GDM1 (cell line): Measurements from ENCODE around the gene ETS2.

Experiments used
- DNase-seq: peaks from one replicate; lab custom pipeline; 2025; lab: John Stamatoyannopoulos, UW

Gene ETS2

GRCh38 chr21:38777531-38777930 lies 28.2 kb upstream of the ETS2 start:
- no peak for DNase-seq

- DNase-seq = no peak
These were observed 24.9 kb upstream of the ETS2 start for GRCh38 chr21:38780879-38781278.

GRCh38 chr21:38784458-38785266 lies 21.1 kb upstream of the ETS2 start:
- no peak for DNase-seq

- no peak for DNase-seq
These were observed 20.2 kb upstream of the ETS2 start for GRCh38 chr21:38785483-38785882.

- no peak for DNase-seq
These were observed 18.7 kb upstream of the ETS2 start for GRCh38 chr21:38787016-38787415.

- DNase-seq = no peak
These were observed 18.1 kb upstream of the ETS2 start for GRCh38 chr21:38787461-38788274.

- no peak for DNase-seq
These were observed 17.3 kb upstream of the ETS2 start for GRCh38 chr21:38788275-38788905.

GRCh38 chr21:38789275-38789674 lies 16.5 kb upstream of the ETS2 start:
- no peak for DNase-seq

GRCh38 chr21:38790059-38790458 lies 15.7 kb upstream of the ETS2 start:
- DNase-seq = no peak

GRCh38 chr21:38790961-38791360 lies 14.8 kb upstream of the ETS2 start:
- DNase-seq = no peak

GRCh38 chr21:38792676-38793459 lies 12.9 kb upstream of the ETS2 start:
- no peak for DNase-seq

- DNase-seq = no peak
These were observed 11.6 kb upstream of the ETS2 start for GRCh38 chr21:38793926-38794713.

GRCh38 chr21:38794978-38795377 lies 10.8 kb upstream of the ETS2 start:
- no peak for DNase-seq

- no peak for DNase-seq
These were observed 10.3 kb upstream of the ETS2 start for GRCh38 chr21:38795475-38795874.

GRCh38 chr21:38796424-38796823 lies 9.3 kb upstream of the ETS2 start:
- DNase-seq = no peak

- DNase-seq = no peak
These were observed 8.3 kb upstream of the ETS2 start for GRCh38 chr21:38797470-38797869.

GRCh38 chr21:38798081-38798480 lies 7.6 kb upstream of the ETS2 start:
- DNase-seq = no peak

GRCh38 chr21:38798481-38798882 lies 7.2 kb upstream of the ETS2 start:
- DNase-seq = no peak

GRCh38 chr21:38800046-38800758 lies 5.5 kb upstream of the ETS2 start:
- no peak for DNase-seq

GRCh38 chr21:38800924-38801744 lies 4.6 kb upstream of the ETS2 start:
- no peak for DNase-seq
